GM12892 (cell line): ENCODE results near the gene FAM151A.

ENCODE experiments used
- POLR2A ChIP-seq: IDR thresholded peaks from 2 replicates; pipeline ENCODE4 v1.6.1; 2011; ENCODE audit warnings: low read depth, low read length, control low read depth
- POLR2AphosphoS5 ChIP-seq: IDR thresholded peaks from 2 replicates; pipeline ENCODE4 v1.6.1; 2011; ENCODE audit warnings: low read depth, low read length, control low read depth
- TAF1 ChIP-seq: IDR thresholded peaks from 2 replicates; pipeline ENCODE4 v1.6.1; 2011; ENCODE audit warnings: low read depth, mild to moderate bottlenecking, control low read depth, low read length, borderline replicate concordance

- TF ChIP-seq POLR2AphosphoS5 (no peak), TAF1 (no peak), POLR2A (no peak)
These were observed 49.1 kb downstream of the FAM151A start for GRCh38 chr1:54574158-54574778.
